Stimulated activated CD4-positive, alpha-beta T cell treated with anti-CD3 and anti-CD28 coated beads, Interleukin-2, amount 100 ng/mL, for 4 hours (primary cell): ENCODE results near the gene SLC35E4.

Experiments used
- DNase-seq: peaks from one replicate; pipeline ENCODE4 v3.0.0-alpha.2; 2020; ENCODE audit warnings: low read depth

The SLC35E4 gene

GRCh38 chr22:30694640-30695350, 59.2 kb downstream of the SLC35E4 start, which contains the start of gene OSBP2:
Gene OSBP2 (plus strand): TSS chr22:30694874. CDS start chr22:30694910, 36 bp downstream.
- DNase-seq, result no peak

- no peak for DNase-seq
Measured at GRCh38 chr22:30695351-30695851, 59.8 kb downstream of the SLC35E4 start.

- DNase-seq, result no peak
Measured at GRCh38 chr22:30695871-30696655, 60.5 kb downstream of the SLC35E4 start.
